HG03354 (cell line): Measurements from ENCODE around the gene ZNF35.
"Not testable (repeated sequence)": the region's sequence is repeated elsewhere in the genome, so short reads cannot be mapped to it uniquely, and the experiment has no call there.

Source experiments
- ATAC-seq: cut with Tn5 transposase; IDR thresholded peaks from one replicate; pipeline ENCODE4 v1.9.1; 2021; ENCODE audit warnings: mild to moderate bottlenecking; ENCODE audit not compliant: unreplicated experiment, poor library complexity, severe bottlenecking

ZNF35 gene

DNA sequence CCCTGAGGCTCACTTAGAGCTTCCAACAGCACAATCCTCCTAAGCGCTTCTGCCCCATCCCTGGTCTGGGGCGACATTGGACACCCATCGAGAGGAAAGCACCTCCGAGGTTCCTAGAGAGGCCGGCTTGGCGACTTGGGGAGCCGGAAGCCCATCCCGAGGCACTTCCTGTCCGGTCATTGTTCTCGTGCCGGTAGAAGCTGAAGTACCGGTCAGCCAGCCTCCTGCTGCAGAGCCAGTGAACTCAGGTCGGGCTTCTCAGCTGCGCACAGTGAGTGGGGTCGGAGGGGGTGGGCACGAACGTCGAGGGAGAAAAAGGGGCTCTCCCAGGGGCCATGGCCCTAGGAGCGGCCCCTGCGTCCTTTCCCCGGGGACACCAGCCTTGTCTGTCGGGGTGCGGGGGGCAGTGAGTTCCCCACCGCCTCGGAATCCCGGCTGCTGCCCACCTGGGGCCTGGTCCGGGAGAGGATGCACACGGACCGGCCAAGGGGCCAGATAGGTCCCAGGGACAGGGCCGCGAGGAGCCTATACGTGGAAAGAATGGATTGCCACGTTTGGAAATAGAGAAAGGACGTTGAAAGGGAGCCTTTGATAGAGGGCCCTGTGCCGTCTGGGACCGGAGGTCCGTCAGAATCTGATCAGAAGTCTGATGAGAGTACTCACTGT, at the start of gene ZNF35:
Gene ZNF35, plus strand, starts transcription at position 169 of the 666 bp plus-strand sequence. CDS start 2,336 bp downstream, outside the sequence.
- peak; percentile 96 for ATAC-seq

GRCh38 chr3:44601749-44602148, 46.8 kb upstream of the ZNF35 start:
- ATAC-seq, result no peak

GRCh38 chr3:44612678-44613077, 35.9 kb upstream of the ZNF35 start:
- ATAC-seq, result no peak

- peak; percentile 95 for ATAC-seq
These were observed 23.6 kb upstream of the ZNF35 start, which contains the start of gene ZNF197 for GRCh38 chr3:44624749-44625480. ZNF197 (plus strand) TSS chr3:44625036; CDS start chr3:44629155, 4,119 bp downstream.

DNA sequence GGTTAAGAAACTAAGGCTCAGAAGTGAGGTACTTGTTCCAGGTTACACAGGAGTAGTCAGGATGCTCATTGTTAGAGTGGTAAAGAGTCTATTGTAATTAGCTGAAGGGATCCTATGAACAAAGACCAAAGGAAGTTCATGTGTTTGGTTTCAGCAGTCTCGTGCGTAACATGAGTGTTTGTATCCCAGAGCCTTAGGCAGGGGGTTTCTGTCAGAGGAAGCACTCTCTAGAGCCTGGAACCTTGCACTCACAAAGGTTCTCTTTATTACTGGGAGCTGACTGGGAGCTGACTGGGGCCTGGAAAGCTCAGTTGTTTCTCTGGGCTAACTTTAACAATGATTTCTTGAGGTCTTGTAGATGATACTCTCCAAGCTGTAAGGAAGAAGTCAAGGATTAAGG, 19.8 kb upstream of the ZNF35 start:
- no peak for ATAC-seq

DNA sequence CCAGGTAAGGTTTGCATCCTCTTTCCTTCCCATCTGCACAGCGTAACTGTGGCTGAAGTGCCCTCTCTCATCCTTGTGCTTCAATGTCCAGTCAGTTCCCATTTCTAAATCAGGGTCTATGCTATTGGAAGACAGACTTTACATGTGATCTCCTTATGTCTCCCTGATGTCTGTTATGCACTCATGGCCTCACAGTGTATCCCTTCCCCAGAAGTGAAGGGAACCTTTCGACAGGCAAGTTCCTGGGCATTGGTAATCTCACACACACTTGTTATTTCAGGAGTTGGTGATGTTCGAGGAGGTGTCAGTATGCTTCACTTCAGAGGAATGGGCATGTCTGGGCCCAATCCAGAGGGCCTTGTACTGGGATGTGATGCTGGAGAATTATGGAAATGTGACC, 16.3 kb upstream of the ZNF35 start:
- ATAC-seq, result no peak

DNA sequence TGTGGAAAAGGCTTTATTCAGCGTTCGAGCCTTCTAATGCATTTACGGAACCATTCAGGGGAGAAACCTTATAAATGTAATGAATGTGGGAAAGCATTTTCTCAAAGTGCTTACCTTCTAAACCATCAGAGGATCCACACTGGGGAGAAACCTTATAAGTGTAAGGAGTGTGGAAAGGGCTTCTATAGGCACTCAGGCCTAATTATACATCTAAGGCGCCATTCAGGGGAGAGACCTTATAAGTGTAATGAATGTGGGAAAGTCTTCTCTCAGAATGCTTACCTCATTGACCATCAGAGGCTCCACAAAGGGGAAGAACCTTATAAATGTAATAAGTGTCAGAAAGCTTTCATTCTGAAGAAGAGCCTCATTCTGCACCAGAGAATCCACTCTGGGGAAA, 6.2 kb upstream of the ZNF35 start:
- ATAC-seq, result no peak

GRCh38 chr3:44643024-44643423, 5.5 kb upstream of the ZNF35 start:
- no peak for ATAC-seq

GRCh38 chr3:44647771-44648170, 761 bp upstream of the ZNF35 start:
- no peak for ATAC-seq

DNA sequence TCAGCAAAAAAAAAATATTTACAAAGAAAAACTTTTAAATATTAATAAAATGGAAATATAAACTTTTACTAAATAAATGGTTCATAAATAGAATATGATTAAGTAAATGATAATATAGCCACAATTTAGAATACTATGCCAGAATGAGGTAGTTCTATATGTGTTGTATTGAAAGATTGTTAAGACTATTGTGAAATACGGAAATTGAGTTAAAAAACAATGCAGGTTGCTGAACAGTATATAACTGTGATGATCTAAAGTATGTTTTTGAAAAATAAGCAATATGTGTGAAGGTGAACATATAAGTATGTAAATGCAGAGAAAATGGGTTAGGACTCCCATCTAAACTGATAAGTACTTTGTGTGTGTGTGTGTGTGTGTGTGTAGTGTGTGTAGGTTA, 1.2 kb downstream of the ZNF35 start:
- no peak for ATAC-seq

GRCh38 chr3:44654039-44654438, 5.5 kb downstream of the ZNF35 start:
- ATAC-seq, result no peak

DNA sequence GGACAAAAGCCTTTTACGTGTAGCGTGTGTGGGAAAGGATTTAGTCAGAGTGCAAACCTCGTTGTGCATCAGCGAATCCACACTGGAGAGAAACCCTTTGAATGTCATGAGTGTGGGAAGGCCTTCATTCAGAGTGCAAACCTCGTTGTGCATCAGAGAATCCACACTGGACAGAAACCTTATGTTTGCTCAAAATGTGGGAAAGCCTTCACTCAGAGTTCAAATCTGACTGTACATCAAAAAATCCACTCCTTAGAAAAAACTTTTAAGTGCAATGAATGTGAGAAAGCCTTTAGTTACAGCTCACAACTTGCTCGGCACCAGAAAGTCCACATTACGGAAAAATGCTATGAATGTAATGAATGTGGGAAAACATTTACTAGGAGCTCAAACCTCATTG, 10.5 kb downstream of the ZNF35 start:
- no peak for ATAC-seq

DNA sequence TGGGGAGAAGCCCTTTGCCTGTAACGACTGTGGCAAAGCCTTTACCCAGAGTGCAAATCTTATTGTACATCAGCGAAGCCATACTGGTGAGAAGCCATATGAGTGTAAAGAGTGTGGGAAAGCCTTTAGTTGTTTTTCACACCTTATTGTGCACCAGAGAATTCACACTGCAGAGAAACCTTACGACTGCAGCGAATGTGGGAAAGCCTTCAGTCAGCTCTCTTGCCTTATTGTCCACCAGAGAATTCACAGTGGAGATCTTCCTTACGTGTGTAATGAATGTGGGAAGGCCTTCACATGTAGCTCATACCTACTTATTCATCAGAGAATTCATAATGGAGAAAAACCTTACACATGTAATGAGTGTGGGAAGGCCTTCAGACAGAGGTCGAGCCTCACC, 10.9 kb downstream of the ZNF35 start:
- ATAC-seq, result no peak

DNA sequence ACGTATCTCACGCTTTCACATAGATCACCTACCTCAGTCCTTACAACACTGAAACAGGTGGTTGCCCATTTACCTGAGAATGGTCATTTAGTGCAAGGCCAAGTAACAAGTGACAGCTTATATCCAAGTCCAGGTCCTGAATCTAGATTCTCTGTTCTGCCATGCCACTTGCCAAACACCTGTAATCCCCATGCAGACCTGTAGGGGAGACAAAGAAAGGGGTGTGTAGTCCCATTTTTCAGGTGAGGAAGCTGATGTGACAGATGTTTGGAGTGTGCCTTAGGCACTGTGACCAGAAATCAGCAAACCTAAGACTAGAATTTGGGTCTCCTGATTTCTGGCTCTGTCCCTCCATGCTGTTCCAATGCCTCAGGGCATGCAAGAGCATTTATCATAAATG, 12.7 kb downstream of the ZNF35 start:
- ATAC-seq, result no peak

DNA sequence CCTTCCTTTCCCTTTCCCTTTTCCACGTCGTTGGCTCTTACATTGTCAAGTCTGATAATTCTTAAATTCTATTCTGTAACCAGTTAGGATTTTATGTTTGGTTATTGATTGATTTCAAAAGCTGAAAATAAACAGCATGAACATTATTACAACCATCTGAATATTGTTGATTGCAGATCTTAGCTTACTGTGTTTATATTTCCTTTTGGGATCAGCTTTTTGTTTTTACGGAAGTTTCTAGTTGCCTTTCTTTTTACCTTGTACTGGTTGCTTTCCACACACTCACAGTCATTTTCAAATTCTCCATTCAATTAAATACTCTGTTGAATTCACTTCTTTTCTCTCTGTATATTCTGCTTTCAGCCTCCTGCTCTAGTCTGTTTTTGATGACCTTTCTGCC, 16.6 kb downstream of the ZNF35 start:
- ATAC-seq, result no peak

DNA sequence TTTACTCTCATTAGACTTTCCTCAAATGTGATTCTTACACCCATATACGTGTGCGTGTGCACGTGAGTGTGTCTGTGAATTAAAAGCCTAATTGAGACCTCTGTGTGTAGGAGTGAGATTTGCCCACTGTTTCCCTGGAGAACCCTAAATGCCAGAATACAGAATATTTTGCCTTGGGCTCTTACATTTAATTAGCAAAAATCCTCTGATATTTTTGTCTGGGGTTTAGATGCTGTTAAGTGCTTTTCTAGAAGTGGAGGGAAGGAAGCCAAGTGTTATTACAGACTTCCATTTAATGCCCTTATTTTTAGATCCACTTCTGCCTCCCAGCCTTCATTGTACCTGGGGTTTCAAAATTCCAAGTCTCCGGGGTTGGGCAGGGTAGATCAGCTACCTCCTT, 17.8 kb downstream of the ZNF35 start:
- ATAC-seq, result no peak

DNA sequence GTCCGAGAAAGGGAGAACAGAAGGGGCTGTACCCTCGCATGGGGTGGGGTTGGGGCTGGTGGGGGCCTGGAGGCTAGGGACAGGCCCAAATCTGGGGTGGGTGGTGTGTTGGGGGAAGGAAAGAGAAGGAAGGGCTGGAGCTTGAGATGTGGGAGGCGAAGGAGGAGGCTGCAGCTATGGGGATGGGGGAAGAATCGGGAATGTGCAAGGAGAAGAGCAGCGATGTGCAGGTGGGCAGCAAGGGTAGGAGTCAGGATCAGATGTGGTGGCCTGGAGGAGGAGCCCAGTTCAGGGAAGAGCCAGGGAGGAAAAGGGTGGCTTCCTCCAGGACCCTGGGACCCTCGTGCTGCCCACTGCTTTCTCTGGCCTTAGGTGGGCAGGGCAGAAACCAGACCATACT, 21.2 kb downstream of the ZNF35 start:
- no peak for ATAC-seq

DNA sequence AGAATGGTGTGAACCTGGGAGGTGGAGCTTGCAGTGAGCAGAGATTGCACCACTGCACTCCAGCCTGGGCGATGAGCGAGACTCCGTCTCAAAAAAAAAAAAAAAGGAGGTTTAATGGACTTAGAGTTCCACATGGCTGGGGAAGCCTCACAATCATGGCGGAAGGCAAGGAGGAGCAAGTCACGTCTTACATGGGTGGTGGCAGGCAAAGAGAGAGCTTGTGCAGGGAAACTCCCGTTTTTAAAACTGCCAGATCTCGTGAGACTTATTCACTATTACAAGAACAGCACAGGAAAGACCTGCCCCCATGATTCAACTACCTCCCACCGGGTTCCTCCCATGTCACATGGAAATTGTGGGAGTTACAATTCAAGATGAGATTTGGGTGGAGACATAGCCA, 24.9 kb downstream of the ZNF35 start:
- ATAC-seq, result not testable (repeated sequence)

DNA sequence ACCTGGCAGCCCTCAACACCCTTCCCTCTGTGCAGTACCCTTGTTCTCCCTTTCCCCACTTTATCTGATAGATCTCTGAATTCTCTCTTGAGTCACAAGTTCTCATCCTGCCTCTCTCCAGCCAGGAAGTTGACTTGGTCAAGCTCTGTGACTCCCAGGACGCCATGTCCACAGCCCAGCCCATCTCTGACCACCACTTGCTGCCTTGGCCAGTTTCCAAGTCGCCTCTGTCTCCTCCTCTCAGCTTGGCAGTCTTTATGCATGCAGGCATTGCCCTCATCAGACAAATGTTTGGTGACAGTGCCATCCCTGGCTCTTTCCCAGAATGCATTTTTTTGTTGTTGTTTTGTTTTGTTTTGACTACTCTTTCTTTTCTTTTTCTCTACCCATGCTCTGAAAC, 25.7 kb downstream of the ZNF35 start:
- ATAC-seq, result no peak

- ATAC-seq, result peak; percentile 85
These were observed 30.1 kb downstream of the ZNF35 start for GRCh38 chr3:44678480-44679116.

- no peak for ATAC-seq
These were observed 32.5 kb downstream of the ZNF35 start for GRCh38 chr3:44680921-44681455.
